ENCODE data around the gene MT3.

MT3 gene

DNA sequence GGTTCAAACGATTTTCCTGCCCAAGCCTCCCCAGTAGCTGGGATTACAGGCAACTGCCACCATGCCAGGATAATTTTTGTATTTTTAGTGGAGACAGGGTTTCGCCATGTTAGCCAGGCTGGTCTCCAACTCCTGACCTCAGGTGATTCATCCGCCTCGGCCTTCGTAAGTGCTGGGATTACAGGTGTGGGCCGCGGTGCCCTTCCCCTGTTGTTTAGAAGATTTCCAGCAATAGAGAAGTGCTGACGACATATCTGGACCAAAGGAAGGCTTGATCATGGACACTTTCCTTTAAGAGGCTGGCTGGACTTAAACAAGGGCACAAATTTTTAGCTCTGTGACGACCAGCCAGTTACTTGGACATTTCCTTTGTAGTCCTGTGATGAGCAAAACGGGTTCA lies 41.9 kb downstream of the MT3 start:
- no peak for DNase-seq

DNA sequence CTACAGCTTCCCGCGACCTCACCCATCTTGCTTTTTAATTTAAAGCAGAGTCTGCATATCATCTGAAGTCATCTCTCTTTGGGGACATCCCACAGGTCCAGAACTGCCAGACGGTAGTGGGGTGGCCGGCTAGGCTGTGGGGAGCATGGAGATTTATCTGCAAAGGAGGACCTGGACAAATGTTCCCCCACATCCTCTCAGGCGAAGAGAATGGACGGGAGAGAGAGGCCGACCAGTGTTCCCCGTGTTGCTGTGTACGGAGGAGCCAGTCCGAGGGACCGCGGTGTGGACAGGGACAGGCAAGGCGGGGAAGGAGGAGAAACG lies 42.5 kb downstream of the MT3 start:
- DNase-seq, result no peak

DNA sequence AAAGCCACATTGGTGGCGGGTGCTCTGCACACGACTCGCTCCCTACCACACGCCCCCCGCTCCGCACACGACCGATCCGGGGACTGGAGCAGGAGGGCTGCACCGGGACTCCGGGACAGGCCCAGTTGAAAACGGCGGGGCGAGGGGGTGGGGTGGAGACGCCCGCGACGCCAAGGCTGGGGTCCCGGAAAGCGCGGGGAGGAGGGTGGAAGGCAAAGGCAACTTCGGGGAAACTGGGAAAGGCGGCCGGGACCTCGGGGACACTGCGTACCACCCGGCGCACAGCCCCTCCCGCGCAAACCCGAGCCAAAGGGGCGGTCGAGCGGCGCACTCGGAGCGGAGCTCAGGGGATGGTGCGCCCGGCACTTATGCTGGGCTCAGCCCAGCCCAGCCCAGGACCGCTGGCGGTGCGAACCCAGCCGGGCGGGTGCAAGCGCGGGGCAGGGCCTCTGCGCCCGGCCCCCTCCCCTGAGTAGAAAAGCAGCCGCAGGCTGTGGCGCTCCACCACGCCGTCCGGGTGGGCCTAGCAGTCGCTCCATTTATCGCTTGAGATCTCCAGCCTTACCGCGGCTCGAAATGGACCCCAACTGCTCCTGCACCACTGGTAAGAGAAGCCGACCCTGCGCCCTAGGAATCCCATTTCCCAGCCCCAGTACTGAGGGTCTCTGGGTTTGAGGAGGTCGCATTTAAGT lies 43.0 kb downstream of the MT3 start, which contains the start of gene MT1M:
MT1M (plus strand) TSS at position 504 of the 692 bp plus-strand sequence; CDS start at position 577, 73 bp downstream.
- no peak for DNase-seq

DNA sequence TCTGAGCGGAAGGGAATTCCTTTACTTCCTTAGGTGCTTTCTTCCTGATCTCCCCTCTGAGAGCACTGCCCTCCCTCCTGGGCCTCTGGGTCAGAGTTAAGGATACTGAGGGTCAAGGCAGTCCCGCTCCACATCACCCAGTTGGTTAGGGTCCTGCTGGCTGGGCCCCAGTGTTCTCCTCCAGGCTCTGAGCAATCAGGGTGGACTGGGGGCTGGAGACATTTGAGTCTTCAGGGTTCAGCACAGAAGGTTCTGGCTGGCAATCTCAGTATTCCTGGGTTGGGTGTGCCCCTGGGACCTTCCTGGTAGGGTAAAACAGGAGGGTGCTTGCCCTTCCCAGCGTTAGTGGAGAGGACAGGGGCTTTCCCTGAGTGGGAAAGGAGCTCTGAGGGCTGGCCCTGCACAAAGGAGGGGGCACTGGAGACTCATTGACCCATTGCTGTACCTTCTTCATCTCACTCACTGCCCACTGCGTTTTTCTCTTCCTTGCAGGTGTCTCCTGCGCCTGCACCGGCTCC lies 43.6 kb downstream of the MT3 start:
- DNase-seq, result no peak

- DNase-seq, result no peak
Observed at GRCh38 chr16:56633535-56633934, 44.2 kb downstream of the MT3 start.

- no peak for DNase-seq
Observed at GRCh38 chr16:56634715-56635440, 45.5 kb downstream of the MT3 start.

DNA sequence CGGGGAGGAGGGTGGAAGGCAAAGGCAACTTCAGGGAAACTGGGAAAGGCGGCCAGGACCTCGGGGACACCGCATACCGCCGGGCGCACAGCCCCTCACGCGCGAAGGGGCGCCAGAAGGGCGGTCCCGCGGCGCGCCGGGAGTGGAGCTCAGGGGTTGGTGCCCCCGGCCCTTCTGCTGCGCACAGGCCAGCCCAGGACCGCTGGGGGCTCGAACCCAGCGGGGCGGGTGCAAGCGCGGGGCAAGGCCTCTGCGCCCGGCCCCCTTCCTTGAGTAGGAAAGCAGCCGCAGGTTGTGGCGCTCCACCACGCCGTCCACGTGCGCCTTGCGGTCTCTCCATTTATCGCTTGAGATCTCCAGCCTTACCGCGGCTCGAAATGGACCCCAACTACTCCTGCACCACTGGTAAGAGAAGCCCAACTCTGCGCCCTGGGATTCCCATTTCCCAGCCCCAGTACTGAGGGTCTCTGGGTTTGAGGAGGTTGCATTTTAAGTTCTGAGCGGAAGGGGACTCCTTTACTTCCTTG lies 46.2 kb downstream of the MT3 start:
- DNase-seq, result no peak

DNA sequence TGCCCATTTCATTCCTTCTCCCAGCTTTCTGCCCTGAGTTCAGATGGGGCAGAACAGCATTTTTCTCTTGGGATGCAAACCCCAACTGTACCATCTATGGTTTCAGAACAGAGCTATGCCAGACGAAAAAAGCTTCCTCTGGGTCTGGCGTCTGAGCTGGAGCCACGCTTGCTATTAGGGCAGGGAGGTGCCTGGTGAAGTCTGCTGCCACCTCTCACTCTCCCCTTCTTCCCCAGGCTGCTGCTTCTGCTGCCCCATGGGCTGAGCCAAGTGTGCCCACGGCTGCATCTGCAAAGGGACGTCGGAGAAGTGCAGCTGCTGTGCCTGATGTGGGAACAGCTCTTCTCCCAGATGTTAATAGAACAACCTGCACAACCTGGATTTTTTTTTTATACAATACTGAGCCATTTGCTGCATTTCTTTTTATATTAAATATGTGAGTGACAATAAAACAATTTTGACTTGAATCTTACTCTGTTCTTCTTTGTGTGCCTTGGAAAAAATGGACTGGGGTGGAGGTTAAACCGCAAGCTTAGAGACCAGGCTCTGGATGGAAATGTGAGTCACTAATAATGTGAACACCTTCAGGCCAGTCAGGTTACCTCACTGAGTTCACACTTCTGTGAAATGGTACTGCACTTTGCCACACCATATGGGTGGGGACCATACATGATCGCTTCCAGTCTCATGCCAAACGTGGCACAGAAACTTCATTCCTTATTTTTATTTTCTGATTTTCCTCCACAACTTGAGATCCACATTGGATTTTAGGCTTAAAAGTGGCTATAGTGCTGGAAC lies 47.5 kb downstream of the MT3 start:
- DNase-seq, result no peak

DNA sequence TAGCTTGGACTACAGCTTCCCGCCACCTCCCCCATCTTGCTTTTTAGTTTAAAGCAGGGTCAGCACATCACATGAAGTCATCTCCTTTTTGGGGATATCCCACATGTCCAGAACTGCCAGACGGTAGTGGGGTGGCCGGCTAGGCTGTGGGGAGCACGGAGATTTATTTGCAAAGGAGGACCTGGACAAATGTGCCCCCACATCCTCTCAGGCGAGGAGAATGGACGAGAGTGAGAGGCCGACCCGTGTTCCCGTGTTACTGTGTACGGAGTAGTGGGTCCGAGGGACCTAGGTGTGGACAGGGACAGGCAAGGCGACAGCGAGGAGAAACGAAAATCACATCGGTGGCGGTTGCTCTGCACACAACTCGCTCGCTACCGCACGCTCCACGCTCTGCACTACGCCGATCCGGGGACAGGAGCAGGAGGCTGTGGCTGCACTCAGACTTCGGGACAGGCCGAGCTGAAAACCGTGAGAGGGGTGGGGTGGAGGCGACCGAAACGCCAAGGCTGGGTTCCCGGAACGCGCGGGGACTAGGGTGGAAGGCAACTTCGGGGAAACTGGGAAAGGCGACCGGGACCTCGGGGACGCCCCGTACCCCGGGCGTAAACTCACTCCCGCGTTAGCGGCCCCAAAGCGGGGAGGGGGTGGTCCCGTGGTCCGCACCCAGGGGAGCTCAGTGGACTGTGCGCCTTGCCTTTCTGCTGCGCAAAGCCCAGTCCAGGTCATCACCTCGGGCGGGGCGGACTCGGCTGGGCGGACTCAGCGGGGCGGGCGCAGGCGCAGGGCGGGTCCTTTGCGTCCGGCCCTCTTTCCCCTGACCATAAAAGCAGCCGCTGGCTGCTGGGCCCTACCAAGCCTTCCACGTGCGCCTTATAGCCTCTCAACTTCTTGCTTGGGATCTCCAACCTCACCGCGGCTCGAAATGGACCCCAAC lies 48.8 kb downstream of the MT3 start, which contains the start of gene MT1A:
MT1A (plus strand) TSS at position 853 of the 937 bp plus-strand sequence; CDS start at position 926, 73 bp downstream.
- peak; percentile 10 for DNase-seq

DNA sequence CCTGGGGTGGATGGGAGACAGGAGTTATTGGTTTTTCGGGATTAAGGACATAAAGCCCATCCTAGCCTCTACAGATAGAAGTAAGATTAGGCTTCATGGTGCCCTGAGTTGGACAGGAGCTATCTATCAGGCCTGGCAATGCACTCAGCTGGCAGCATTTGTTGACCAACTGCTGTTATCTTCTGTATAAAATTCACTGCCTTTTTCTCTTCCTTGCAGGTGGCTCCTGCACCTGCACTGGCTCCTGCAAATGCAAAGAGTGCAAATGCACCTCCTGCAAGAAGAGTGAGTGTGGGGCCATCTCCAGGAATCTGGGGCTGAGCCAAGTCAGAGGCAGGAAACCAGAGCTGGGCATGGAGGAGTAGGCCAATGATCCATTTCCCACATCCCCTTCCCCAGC lies 49.7 kb downstream of the MT3 start:
- DNase-seq, result no peak

DNA sequence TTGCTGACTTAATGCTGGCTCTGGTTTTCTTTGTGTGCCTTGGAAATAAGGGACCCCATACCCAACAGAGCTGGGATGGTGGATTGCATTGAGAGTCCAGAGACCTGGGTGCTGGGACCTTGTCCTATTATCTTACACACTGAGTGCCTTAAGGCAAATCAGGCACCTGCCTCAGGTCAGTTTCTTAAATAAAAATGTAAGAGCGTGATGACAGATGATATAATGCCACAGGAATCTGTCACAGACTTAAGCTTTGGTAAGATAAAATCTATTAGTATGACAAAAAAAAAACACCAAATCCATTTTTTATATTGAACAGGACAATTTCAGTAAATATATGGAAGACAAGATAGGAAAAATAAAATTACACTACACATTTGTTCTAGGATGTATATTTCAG lies 50.7 kb downstream of the MT3 start:
- no peak for DNase-seq
